Activated T-helper 1 cell treated with anti-CD3 and anti-CD28 coated beads, Interleukin-12 subunit alpha, Interleukin-12 subunit beta, Interleukin-2, Interleukin-4 antibody, amounts not matched to agents 30 ng/mL and 10 ng/mL and 1 ng/mL, durations not matched to agents 14 hours and 24 hours and 36 hours (primary cell): ENCODE data around the gene NPNT. TPM values are rescaled to one million over a fixed set of nuclear protein-coding genes. Genes with fewer than 3 reads are reported as not detected.

Experiments
- DNase-seq: peaks from one replicate; pipeline ENCODE4 v3.0.0; 2021; ENCODE audit warnings: low spot score
- H3K27ac Mint-ChIP-seq: one replicate; pipeline ENCODE4 v1.8.0; 2021; ENCODE audit warnings: mild to moderate bottlenecking, mixed read lengths
- H3K27me3 Mint-ChIP-seq: one replicate; pipeline ENCODE4 v1.8.0; 2022; ENCODE audit warnings: mild to moderate bottlenecking, moderate library complexity, mixed read lengths; ENCODE audit not compliant: insufficient read depth
- H3K36me3 Mint-ChIP-seq: one replicate; pipeline ENCODE4 v1.8.0; 2021; ENCODE audit warnings: low read depth, mixed read lengths
- H3K4me1 Mint-ChIP-seq: one replicate; pipeline ENCODE4 v1.8.0; 2021; ENCODE audit warnings: low read depth, mixed read lengths
- H3K4me3 Mint-ChIP-seq: one replicate; pipeline ENCODE4 v1.8.0; 2021; ENCODE audit warnings: mild to moderate bottlenecking, moderate library complexity, mixed read lengths
- H3K9me3 Mint-ChIP-seq: one replicate; pipeline ENCODE4 v1.8.0; 2021; ENCODE audit warnings: mixed read lengths
- intact Hi-C: fragments of 100-400 bp; cut with micrococcal nuclease; formaldehyde crosslinking; loops from one replicate; pipeline ENCODE4 v1.15.1; 2024
- total RNA-seq: library from RNA; stranded (reverse); gene quantifications from 2 replicates; pipeline ENCODE4 v1.2.3, GENCODE V29; 2022

Gene NPNT
- total RNA-seq, 1 donor from 2014 or later = not detected

DNA sequence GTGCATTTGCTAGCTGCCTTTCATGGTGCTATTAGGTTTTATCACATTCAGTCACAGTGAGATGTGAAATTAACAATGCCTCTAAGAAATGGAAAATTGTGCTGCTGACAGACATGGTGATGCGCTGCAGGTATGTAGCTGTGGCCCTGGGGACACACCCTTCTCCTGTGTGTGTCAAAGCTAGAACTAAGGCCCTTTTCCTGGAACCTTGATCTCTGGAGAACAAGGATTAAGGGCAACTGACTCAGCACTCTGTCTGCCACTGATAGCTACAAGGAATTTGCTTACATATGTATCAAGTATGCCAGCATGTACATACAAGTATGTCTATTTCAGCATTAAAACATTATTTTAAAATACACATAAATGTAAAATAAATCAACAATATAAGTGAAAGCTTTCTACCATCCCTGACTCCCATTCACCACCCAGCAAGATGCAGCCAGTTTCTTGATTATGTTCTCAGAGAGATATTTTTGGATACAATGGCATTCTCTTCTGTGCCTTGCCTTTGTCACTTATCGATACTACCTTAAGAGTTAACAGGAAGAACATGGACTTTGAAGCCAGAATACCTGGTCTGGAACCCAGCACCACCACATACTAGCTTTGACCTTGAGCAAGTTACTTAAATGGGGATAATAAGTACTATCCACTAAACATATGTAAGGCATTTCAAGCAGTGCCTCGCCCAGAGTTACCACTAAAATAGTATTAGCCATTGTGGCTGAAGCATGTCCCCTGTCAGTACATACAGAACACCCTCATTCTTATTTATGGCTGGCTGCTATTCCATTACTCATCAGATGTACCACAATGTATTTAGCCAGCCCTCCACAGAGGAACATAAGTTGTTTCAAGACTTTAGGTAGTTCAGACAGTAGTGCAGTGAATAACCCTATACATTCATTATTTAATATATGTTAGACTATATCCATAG lies 68.5 kb downstream of the NPNT start:
- no peak overlapping the region for H3K27ac Mint-ChIP-seq
- no peaks in the 10 kb centered on the region for H3K36me3 Mint-ChIP-seq
- no peaks in the 10 kb centered on the region for H3K9me3 Mint-ChIP-seq
- DNase-seq = no peak
- no peaks in the 10 kb centered on the region for H3K4me1 Mint-ChIP-seq
- no peak overlapping the region for H3K4me3 Mint-ChIP-seq
- H3K27me3 Mint-ChIP-seq = no peaks in the 10 kb centered on the region
- intact Hi-C loops = no loop called here

DNA sequence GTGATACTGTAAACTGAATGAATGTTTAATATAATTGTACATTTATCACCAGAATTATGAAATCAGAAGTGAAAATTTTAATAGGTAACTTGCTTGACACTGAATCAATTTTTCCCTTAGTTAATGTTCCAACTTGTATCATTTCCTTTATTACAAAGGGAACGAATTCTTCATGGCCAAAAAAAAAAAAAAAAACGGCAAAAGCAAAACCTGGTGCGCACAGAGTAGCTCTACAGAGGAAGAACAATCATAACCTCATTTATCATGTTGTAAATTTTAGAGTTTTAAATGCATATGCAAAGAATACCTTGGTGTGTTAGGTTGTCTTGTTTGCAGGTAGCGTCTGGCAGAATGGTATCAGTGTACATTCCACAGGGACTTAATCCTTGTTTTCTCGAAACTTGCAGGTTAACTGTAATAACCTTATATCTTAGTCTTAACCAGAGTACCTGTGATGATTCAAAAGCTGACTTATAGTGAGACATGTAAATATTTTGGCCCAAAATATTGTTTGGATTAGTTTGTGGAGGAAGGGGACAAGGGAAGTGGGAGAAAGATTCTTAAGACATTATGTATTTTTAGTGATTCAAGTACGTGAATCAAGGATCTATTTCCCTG lies 70.0 kb downstream of the NPNT start:
- no peak overlapping the region for H3K4me3 Mint-ChIP-seq
- no peak overlapping the region for H3K27ac Mint-ChIP-seq
- no peaks in the 10 kb centered on the region for H3K36me3 Mint-ChIP-seq
- intact Hi-C loops = no loop called here
- no peaks in the 10 kb centered on the region for H3K4me1 Mint-ChIP-seq
- DNase-seq = no peak
- H3K9me3 Mint-ChIP-seq = no peaks in the 10 kb centered on the region
- H3K27me3 Mint-ChIP-seq = no peaks in the 10 kb centered on the region

DNA sequence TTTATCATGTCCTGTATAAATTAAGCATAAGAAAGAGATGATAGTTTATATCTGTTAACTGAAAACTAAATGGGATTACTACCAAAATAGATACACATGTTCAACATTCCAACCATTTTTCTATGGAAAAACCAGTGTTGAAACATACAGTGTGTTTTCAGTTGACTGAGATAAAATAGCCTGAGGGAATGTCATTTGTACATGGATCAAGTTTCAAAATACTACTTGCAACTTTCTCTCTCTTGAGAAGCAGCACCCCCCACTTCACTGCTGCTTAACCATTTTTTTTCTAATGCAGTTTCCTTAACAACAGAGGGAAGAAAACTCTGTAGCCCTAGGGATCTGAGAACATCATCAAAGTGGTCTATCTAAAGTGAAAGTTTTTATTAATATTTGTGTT lies 70.8 kb downstream of the NPNT start:
- Mint-ChIP-seq H3K4me1 (no peaks in the 10 kb centered on the region), H3K9me3 (no peaks in the 10 kb centered on the region), H3K4me3 (no peak overlapping the region), H3K27ac (no peak overlapping the region), H3K27me3 (peaks cover under 1% of the 10 kb centered on the region), H3K36me3 (no peaks in the 10 kb centered on the region)
- intact Hi-C loops = no loop called here
- DNase-seq = no peak

DNA sequence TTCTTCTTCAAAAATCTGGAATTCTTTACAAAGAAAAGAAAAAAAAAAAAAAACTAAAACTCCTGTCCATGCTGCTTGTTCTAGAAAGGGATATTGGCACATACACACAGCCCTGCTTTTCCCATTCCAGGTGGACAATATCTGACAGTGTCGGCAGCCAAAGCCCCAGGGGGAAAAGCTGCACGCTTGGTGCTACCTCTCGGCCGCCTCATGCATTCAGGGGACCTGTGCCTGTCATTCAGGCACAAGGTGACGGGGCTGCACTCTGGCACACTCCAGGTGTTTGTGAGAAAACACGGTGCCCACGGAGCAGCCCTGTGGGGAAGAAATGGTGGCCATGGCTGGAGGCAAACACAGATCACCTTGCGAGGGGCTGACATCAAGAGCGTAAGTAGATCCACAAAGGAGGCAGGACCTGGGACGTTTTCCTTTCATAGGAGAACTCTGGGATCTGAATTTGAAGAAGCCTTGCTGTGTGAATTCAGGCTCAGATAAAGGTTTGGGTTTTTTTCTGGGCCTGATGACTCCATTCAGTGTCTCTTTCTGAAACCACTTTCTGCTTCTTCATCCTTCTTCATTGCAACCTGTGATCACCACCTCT lies 71.9 kb downstream of the NPNT start:
- H3K36me3 Mint-ChIP-seq = no peaks in the 10 kb centered on the region
- intact Hi-C loops = no loop called here
- H3K4me3 Mint-ChIP-seq = no peak overlapping the region
- peaks cover 3% of the 10 kb centered on the region for H3K27me3 Mint-ChIP-seq
- no peaks in the 10 kb centered on the region for H3K4me1 Mint-ChIP-seq
- H3K9me3 Mint-ChIP-seq = no peaks in the 10 kb centered on the region
- no peak overlapping the region for H3K27ac Mint-ChIP-seq
- no peak for DNase-seq

DNA sequence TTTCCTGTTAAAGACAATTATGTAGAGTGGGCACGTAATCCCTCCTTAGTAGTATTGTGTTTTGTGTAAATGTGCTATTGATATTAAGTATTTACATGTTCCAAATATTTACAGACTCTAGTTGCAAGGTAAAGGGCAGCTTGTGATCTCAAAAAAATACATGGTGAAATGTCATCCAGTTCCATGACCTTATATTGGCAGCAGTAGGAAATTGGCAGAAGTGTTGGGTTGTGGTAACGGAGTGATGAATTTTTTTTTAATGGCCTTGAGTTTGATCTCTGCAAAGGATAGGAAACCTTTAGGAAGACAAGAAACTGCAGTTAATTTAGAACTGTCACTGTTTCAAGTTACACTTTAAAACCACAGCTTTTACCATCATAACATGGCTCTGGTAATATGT lies 74.3 kb downstream of the NPNT start:
- DNase-seq = no peak
- Mint-ChIP-seq H3K9me3 (no peaks in the 10 kb centered on the region), H3K27me3 (peaks cover 5% of the 10 kb centered on the region), H3K4me3 (no peak overlapping the region), H3K27ac (no peak overlapping the region), H3K4me1 (no peaks in the 10 kb centered on the region), H3K36me3 (no peaks in the 10 kb centered on the region)
- intact Hi-C loops = no loop called here

DNA sequence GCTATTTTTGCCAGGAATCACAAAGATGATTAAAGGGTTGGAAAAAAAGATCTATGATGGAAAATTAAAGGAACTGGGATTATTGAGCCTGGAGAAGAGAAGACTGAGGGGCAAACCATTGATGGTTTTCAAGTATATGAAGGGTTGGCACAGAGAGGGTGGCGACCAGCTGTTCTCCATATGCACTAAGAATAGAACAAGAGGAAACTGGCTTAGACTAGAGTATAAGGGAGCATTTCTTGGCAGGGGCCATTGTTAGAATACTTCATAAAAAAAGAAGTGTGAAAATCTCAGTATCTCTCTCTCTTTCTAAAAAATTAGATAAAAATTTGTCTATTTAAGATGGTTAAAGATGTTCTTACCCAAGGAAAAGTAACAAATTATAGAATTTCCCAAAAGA lies 75.1 kb downstream of the NPNT start:
- H3K4me3 Mint-ChIP-seq = no peak overlapping the region
- DNase-seq = no peak
- H3K27me3 Mint-ChIP-seq = peaks cover 5% of the 10 kb centered on the region
- intact Hi-C loops = no loop called here
- no peaks in the 10 kb centered on the region for H3K9me3 Mint-ChIP-seq
- no peaks in the 10 kb centered on the region for H3K4me1 Mint-ChIP-seq
- H3K27ac Mint-ChIP-seq = no peak overlapping the region
- no peaks in the 10 kb centered on the region for H3K36me3 Mint-ChIP-seq

DNA sequence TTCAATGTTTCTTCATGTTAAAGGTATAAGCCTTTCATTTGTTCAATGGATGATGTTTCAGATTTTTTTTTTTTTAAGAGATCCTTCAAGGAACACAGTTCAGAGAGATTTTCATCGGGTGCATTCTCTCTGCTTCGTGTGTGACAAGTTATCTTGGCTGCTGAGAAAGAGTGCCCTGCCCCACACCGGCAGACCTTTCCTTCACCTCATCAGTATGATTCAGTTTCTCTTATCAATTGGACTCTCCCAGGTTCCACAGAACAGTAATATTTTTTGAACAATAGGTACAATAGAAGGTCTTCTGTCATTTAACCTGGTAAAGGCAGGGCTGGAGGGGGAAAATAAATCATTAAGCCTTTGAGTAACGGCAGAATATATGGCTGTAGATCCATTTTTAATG lies 75.8 kb downstream of the NPNT start:
- Mint-ChIP-seq H3K9me3 (no peaks in the 10 kb centered on the region), H3K36me3 (no peaks in the 10 kb centered on the region), H3K4me1 (no peaks in the 10 kb centered on the region), H3K27me3 (peaks cover 5% of the 10 kb centered on the region), H3K27ac (no peak overlapping the region), H3K4me3 (no peak overlapping the region)
- intact Hi-C loops = no loop called here
- DNase-seq = no peak

DNA sequence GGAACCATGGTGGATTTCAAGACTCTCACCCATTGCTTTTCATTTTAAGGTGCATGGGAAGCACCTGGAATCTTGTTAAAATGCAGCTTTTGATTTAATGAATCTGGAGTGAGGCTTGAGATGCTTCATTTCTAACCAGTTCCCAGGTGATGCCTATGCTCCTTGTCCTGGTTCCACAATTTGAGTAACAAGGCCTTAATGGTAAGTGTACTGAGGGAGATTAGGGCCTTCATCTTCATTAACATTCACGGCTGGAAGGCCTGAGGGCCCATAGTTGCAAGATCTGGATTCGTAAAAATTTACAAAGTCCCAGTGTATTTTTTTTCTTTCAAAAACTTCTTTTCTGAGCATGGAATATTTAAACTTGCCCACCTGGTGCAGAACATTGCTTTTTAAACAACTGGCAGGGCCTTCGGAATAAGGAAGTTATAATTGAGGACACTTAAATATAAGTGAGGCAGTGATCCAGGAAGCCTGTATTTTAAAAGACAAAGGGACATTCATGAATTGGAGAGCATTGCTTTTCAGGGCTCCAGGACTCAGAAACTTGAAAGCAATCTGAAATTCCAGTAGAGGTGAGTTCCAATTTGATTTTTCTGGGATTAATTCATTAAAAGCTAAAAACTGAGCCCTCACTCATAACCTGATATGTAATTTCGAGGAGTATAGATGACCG lies 77.8 kb downstream of the NPNT start:
- no peak overlapping the region for H3K27ac Mint-ChIP-seq
- H3K9me3 Mint-ChIP-seq = no peaks in the 10 kb centered on the region
- intact Hi-C loops = no loop called here
- no peak for DNase-seq
- H3K4me1 Mint-ChIP-seq = no peaks in the 10 kb centered on the region
- no peaks in the 10 kb centered on the region for H3K36me3 Mint-ChIP-seq
- H3K27me3 Mint-ChIP-seq = peaks cover 5% of the 10 kb centered on the region
- no peak overlapping the region for H3K4me3 Mint-ChIP-seq

DNA sequence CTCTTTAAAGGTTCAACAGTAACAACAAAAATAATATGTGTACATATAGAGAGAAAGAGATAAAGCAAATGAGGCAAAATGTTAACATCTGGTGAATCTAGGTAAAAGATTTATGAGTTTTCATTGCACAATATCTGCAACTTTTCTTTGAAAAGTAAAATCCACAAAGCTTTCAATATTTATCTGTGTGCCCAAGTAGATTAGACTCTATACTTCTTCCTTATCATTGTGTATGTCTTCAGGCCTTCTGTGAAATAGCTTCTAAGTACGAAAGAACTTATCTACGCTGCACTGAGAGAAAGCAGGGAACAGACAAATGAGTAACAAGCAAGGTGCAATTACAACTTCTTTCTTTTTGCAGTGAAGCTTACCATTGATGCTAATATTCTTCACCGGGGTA lies 81.6 kb downstream of the NPNT start:
- Mint-ChIP-seq H3K9me3 (peaks cover 2% of the 10 kb centered on the region), H3K27me3 (peaks cover 2% of the 10 kb centered on the region), H3K27ac (no peak overlapping the region), H3K4me1 (no peaks in the 10 kb centered on the region), H3K36me3 (no peaks in the 10 kb centered on the region), H3K4me3 (no peak overlapping the region)
- DNase-seq = no peak
- intact Hi-C loops = no loop called here

DNA sequence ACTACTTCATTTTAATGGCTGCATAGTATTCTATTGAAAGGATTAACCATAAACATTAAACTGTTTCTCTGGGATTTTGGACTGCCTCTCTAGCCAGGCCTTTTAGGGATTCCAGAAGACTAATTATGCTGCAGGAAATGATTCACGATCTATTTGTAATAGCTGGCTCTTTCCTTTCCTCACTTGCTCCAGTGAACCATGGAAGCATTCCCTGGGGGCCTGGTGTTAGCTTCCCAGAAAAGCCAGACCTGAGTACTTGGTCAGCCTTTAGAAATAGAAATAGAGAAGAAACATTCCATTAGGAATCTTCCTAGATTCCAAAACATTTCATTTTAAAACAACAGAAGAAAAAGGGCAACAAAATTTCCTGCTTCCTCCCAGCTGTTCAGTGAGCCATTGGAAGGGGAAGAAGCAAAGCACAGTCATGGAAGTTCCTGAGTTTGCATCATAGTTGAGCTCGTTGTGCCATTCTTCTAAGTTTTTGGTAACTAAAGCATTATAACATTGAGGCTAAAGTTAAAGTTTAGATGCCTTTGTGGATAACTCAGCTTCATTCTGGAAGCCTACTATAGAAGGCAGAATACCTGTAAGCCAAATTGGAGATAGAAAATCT lies 83.5 kb downstream of the NPNT start:
- no peak overlapping the region for H3K4me3 Mint-ChIP-seq
- H3K4me1 Mint-ChIP-seq = no peaks in the 10 kb centered on the region
- intact Hi-C loops = no loop called here
- peaks cover 5% of the 10 kb centered on the region for H3K9me3 Mint-ChIP-seq
- no peaks in the 10 kb centered on the region for H3K36me3 Mint-ChIP-seq
- no peak overlapping the region for H3K27ac Mint-ChIP-seq
- DNase-seq = no peak
- H3K27me3 Mint-ChIP-seq = no peaks in the 10 kb centered on the region

DNA sequence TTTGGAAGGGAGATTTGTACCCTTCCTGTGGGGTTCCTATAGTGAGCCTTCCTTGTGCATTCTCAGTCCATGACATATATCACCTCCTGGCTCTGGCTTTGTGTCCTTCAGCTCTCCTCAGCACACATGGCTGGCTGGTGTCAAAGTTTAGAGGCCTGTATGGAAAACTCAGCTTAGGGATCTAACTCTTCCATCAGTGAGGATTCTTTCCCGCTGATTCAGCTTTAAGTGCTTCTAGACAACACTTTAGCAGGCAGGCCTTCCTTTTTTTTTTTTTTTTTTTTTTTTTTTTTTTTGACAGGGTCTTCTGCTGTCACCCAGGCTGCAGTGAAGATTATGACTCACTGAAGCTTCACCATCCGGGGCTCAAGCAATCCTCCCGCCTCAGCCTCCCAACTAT lies 84.2 kb downstream of the NPNT start:
- Mint-ChIP-seq H3K4me3 (no peak overlapping the region), H3K4me1 (no peaks in the 10 kb centered on the region), H3K36me3 (no peaks in the 10 kb centered on the region), H3K27me3 (no peaks in the 10 kb centered on the region), H3K27ac (no peak overlapping the region), H3K9me3 (peaks cover 5% of the 10 kb centered on the region)
- no peak for DNase-seq
- intact Hi-C loops = no loop called here

DNA sequence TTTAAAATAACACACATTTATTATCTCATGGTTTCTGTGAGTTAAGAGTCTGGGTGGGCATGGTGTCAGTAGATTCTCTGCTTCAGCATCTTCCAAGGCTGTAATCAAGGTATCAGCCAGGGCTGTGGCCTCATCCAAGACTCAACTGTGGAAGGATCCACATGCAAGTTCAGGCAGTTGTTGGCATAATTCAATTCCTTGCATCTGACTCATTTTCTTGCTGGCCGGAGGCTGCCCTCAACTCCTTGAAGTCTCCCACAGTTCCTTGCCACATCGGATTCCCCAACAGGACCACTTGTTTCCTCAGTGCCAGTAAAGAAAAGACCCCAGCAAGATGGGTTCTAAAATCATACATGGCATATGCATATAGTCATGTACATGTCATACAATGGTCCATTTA lies 93.4 kb downstream of the NPNT start:
- H3K9me3 Mint-ChIP-seq = no peaks in the 10 kb centered on the region
- H3K36me3 Mint-ChIP-seq = no peaks in the 10 kb centered on the region
- no peak overlapping the region for H3K4me3 Mint-ChIP-seq
- H3K27me3 Mint-ChIP-seq = no peaks in the 10 kb centered on the region
- no peaks in the 10 kb centered on the region for H3K4me1 Mint-ChIP-seq
- H3K27ac Mint-ChIP-seq = no peak overlapping the region
- intact Hi-C loops = no loop called here
- DNase-seq = no peak
